NCI-H2107 treated with DMSO at 0.1 percent for 48 hours (cell line): Measurements from ENCODE around the gene HJV.

Experiments
- DNase-seq: peaks from one replicate; lab custom pipeline; 2025; ENCODE audit not compliant: unreplicated experiment; lab: John Stamatoyannopoulos, UW

HJV gene

DNA sequence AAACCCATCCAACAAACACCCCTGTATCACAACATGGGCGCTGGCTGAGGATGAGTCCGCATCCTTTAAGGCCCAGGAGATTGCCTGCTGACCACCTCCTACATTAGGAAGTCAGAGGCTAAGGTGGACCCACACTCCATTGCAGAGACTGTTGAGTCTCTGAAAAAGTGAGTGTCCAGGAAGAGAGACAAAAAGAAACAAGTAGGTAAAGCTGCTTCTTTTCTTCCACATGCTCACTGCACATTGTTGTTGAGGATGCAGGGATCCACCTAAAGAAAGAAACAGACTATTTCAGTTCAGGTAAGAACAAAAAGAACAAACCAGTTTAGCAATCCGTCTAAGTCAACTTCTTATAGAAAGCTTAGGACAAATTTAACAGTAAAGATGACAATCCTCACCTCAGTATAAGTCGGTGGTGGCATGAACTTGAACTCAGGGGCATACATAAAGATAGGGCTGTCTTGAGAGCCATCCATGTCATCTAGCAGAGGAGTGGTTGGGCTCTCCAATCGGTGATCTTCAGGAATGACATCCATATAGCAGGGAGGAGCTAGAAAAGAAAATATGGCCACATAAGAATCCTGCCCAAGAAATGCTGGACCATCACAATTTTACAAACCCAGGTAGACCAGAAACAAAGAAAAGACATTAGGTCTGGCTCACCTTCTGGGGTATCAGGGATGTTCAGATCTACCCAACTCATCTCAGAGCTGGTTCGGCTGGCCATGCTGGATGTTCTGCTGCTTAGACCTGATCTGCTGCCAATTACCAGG is 27.7 kb downstream of the HJV start:
- DNase-seq: no peak

DNA sequence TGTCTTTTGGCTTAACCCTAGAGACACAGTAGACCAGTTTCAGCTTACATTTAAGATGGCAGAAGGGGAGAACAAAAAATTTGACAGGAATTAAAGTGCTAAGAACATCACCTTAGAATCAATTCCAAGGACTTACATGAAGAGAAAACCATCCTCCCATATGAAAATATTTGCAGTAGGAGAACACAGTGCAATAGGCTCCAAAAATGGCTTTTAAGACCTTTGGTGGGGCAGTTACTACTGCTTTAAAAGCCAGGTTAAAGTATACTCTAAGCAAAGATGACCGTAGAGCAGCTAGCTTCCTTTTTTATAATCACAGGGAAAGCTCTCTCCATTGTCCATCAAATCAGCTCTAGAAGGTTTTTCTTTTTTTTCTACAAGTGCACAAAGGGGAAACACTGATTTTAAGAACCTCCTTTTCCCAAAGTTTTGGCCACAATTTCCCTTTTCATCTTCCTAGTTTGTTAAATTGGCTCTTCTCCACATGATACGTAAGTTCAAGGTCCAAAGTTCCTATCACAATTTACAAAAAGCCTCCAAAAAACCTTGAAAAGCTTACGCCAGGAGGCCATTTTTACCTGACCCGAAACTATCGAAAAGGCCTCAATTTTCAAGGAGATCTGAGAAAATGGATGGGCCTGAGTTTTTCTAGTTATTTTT is 28.4 kb downstream of the HJV start:
- DNase-seq: no peak

DNA sequence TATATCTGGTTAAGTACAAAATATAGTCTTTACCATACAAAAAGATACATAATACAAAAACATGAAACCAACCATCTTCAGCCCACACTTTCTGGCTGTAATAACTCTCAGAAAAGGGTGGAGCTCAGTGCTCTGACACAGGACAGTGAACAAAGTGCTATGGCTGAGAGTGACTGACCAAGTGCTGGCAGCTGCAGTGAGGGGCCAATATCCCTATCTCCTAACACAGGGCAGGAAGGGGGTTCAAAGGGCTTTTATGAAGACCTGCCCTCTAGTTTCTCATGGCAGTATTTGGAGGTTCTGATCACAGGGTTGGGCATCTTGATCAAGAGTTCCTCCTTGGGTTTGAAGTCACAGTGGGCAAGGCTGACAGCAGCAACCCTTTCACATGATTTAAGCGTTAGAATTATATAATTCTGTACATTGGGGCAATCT is 29.0 kb downstream of the HJV start:
- no peak for DNase-seq

DNA sequence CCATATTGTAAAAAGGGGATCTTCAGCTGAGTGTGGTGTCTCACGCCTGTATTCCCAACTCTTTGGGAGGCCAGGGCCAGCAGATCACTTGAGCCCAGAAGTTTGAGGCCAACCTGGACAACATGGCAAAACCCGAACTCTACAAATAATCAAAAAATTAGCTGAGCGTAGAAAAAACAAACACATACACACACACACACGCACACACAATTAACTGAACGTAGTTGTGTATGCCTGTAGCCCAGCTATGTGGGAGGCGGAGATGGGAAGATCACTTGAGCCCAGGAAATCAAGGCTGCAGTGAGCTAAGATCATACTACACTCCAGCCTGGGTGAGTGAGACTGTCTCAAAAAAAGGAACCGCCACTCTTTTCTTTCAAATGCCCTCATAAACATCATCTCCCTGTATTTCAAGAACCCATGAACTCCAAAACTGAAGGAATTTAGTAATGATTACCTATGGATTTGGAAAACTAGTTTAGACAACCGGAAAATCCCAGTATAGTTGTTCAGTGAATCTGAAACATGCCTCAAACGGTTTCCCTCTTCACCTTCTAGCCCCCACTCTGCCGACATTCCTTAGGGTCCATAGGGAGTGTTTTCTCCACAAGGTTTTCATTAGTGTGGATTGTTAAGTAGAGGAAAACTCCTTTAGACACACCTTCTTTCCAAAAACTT is 29.7 kb downstream of the HJV start:
- DNase-seq: no peak

DNA sequence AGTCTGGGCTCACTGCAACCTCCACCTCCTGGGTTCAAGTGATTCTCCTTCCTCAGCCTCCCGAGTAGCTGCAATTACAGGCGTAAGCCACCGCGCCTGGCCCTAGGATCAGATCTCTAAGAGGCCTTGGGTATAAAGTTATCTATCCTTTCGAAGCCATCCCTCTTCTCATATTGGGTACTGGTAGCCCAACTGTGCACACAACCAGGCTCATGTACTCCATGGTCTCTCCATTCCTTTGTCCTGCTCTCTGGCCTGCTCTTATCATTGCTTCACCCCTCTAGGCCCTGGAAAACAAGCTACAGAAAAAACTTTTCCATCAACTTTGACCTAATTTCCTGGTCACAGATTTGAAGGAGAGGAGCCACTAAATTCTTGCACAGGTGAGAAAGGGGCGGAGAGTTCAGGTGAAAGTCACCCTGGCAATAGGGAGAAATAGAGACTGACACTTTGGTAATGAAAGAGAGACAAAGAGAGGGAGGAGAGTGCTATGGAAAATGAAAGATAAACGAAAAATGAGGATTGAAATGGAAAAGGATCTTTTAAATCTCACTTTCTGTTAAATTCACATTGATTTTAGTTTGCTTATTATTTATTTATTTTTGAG is 31.2 kb downstream of the HJV start:
- DNase-seq: no peak

DNA sequence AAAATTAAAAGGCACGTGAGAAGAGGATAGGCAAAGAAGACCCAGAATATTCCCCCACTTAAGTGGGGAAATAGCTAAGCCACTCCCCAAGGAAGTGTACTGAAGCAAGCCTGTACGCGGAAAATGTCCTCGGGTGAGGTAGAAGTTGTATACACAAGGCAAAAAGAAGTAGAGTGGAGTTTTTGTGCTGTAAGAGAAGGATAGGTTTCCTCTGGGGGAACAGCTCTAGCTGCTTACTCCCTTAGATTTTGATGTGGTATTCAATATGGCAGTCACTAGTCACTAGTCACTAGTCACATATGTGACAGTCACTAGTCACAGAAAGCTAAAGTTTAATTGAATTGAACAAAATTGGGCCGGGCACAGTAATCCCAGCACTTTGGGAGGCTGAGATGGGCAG is 32.8 kb downstream of the HJV start:
- no peak for DNase-seq

DNA sequence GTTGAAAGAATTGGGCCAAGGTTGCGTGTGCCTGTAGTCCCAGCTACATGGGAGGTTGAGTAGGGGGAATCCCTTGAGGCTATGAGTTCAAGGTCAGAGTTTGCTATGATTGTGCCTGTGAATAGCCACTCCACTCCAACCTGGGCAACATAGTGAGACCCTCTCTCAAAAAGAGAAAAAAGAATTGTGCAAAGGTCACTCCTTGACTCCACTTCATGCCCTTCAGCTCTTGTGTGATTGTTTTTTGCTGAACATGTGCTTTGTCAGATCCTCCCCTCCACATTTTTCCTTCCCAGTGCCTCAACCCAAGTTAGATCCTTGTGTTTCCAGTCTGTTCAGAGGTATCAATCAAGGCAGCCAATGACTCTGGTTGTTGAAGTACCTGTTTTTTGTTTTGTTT is 33.6 kb downstream of the HJV start:
- DNase-seq: no peak

DNA sequence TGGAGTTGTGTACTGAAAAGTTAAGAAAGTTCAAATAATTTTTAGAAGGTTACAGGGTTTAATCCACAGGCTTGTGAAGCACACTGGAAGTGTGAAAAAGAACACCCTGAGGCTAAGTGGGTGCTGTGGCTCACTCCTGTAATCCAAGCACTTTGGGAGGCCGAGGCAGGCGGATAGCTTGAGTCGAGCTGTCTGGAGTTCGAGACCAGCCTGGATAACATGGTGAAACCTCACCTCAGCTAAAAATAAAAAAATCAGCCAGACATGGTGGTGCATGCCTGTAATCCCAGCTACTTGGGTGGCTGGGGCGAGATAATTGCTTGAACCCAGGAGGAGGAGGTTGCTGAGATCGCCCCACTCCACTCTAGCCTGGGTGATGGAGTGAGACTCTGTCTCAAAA is 35.0 kb downstream of the HJV start:
- no peak for DNase-seq

DNA sequence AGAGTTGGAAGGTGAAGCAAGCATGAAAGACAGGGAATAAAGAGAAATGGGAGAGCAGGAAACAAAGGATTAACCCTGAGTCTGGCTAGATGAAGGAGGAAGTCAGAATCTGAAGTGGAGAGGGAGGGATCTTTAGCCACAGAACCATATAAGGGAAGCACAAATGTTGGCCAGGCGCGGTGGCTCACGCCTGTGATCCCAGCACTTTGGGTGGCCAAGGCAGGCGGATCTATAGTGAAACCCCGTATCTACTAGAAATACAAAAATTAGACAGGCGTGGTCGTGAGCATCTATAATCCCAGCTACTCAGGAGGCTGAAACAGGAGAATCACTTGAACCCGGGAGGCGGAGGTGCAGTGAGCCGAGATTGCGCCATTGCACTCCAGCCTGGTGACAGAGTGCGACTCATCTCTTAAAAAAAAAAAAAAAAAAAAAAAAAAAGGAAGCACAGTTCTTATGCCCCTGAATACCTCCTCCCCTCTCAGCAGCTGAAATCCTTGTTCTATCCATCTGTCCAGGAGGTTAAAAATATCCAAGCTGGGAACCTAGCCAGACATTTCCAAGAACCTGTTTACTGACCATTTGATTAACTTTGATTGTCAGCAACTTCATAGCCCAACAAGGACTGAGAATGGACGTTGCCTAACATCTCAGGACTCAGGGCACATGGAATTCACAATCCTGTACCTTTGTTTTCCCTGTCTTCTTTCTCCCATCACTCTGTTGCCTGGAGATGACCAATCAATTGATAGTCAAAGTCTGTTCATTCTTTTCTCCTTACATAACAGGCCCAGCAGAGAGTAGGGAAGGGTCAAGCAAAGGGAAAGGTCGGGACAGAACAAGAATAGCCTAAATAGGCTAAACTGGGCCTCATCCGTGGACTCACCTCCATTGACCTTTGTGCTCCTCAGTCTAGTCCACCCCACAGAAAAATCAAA is 35.8 kb downstream of the HJV start:
- peak; percentile 55 for DNase-seq

DNA sequence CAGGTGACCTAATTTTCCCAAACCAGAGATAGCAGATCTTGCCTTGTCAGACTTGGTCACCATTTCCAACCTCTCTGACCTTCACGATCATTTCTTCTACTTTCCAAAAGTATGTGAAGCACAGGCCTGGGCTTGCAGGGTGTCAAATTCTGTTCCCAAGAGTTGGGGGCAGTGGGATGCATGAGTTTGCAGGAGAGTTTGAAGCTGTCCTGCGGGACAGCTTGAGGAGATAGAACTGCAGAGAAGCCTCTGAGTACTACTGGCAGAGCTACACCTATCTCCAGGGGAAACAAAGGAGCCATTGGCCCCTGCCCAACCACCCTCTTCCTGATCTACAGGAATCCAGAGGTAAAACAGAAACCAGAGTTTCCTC is 36.4 kb downstream of the HJV start:
- no peak for DNase-seq

DNA sequence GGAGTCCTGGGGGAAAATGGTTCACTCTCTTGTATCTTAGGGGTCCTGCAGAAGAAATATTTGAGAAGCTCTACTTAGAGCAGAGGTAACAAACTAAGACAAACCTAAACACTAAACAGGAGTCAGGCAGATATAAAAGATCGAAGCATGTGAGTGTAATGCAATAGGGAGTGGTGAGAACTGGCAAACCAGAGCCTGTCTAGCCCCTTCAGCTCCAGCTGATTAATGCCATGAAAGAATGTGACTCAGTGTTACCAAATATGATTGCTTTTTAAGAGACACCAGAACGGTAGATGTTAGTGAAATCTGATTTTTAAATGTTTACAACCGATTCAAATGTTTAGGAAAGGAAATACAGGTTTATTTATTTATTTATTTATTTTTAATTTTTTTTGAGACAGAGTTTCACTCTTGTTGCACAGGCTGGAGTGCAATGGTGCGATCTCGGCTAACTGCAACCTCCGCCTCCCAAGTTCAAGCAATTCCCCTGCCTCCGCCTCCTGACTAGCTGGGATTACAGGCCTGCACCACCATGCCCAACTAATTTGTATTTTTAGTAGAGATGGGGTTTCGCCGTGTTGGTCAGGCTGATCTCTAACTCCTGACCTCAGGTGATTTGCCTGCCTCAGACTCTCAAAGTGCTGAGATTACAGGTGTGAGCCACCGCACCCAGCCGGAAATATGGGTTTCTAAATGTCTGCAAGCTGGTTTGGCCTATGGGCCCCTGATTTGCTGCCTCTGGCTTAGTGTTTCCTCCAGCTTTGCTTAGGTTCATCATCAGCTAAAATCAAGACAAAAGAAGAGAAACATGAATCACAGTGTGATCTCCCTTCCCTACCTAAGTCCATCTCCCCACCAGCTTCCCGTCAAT is 37.3 kb downstream of the HJV start:
- DNase-seq: no peak

DNA sequence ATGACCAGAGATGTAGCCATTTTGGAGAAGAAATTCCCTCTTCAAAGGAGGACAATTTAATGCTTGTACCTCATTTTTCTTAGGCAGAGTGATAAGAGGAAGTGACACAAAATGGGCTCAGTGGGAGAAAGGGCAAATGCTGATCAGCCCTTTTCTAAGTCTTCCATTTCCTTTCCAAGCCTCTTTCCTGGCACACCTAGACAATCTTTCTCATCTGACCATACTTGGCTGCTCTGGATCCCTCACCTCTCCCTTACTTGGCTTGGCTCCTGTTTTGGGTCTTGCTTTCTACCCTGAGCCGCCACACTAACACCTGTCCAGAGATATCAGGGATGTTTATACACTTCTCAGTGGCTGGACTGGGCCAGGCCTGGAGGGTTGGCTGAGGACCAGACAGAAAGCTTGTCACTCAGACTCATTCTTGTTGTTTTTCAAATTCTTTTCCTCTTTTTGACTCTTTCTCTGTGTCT is 38.3 kb downstream of the HJV start:
- DNase-seq: no peak

DNA sequence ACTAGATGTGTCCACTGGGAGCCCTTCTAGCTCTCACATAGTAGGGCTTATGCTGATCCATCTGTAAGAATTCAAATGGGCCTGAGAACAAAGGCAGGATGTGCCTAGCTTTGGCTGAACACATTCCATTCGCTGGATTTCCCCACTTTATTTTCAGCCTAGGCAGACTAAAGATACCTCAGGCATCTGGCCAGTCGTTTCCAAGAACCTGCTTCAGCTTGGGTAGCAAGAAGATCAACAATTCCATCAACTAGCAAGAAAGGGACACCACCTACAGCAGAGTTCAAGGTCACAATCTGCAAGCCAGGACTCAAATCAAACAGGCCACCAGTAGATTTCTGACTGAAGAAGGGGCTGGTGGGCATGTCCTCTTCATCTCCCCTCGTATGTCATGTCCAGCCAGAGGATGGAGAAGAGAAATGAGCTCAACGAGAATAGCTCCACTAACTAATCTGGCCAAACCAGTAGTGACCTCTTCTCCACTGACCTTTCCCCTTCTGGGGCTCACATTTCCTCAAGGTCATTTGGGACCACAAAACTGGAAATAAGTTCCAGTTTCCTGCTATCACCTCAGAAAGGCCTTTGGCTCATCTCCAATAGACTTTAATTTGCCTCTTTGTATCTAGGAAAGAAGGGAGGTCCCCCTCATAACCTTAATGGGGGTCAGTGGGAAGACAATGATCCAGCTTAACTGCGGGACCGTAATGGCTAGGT is 39.4 kb downstream of the HJV start:
- DNase-seq: no peak

DNA sequence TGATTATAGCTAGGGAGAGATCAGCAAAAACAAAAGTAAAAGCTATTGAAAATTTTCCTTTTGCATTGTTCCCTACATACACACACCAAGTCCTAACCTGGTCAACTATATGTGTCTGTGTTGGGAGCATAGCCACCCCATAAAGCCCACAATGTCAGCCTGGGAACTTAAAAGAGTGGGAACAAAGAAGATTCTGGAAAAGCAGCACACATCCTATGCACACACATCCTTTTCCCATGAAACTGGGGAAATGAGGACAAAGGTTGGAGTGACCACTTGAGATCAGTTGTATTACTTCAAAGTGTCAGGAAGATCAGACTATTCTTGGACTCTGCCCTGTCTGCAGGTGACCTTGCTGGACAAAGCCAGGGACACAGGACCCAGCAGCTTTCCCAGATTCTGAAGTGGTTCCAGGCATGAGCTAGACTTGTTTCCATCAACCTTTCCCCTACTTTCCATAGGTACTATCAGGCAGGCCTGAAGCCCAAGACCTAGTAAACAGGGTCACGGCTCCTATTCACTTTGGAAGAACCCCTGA is 41.0 kb downstream of the HJV start:
- DNase-seq: no peak

DNA sequence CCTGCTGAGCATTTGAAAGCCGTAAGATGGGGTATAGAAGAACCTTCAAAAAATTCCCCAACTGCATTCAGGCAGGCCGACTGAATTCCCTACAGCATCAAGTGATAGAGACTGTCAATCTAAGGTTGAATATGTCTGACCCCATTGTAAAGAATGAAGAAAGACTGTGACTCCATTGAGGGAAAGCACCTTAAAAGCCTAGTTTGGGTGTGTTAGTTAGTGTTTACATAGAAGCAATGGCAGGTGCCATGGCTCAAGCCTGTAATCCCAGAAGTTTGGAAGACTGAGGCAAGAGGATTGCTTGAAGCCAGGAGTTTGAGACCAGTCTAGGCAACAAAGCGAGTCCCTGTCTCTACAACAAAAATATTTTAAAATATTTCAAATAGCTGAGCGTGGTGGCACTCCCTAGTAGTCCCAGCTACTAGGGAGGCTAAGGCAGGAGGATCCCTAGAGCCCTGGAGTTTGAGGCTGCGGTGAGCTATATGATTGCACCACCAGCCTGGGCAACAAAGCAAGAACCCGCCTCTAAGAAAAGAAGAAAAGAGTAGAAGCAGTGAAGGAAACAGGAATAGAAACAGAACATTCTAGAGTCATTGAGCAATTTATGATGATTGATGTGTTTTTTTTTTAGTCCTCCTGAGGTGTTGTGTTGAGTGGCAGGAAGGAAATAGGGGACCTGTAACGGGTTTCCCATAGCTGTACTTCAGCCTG is 41.6 kb downstream of the HJV start:
- DNase-seq: no peak

DNA sequence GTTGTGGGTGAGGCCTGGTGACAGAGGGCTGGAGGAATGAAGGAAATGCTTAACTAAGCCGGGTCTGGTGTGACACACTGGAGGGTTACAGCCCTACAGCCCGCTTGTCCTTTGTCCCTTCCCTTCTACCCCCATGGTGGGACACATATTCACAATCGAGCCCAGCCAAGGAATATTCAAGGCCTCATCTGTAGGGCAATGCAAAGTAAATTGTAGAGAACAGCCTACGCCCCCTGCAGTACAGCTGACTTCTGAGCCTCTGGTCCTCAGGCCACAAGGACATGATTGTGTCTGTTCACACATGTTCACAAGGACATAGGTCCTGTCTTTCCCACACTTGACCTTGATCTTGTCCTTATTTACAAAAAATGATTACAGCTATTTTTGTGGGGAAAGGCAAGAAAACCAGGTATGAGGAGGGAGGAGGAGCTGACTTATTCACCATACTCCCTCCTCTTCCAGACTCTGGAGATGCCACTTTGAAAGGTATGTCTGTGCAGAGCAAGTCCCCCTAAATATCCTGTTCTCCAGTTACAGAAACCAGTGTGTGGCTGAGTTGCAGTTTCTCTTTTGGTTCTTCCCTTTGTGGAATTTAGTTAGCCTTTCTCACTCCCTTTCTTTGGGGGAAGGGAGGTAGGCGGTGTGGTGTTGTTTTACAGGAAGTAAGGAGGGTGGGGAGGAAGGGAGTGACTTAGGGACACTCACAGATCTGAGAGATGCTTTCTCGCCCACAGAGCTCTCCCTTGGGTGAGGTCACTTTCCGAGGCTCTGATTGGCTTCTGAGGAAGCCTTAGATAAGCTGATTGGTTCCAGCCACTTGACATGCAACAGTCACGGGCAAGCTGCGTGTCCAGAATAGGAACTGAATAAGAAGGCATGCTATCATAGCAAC is 42.4 kb downstream of the HJV start:
- peak; percentile 99 for DNase-seq

DNA sequence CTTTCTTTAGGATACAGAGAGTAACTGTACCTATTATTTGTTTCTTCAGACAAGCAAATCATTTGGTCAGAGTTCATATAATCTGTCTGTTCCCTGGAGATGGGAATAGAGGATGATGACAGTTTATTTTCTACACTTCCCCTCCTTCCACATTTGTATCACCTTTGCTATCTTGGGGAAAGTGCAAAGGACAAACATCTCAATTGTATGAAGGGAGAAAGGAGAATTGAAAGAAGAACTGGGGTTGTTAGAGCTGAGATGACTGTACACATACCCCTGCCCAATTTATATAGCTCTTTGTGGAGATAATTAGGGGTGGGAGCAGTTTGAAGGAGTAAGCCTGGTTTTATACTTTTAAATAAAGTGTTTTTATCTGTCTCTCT is 43.1 kb downstream of the HJV start:
- DNase-seq: no peak
